Measurements from ENCODE around the gene CCDC43. TPM values are rescaled to one million over a fixed set of nuclear protein-coding genes. Genes with fewer than 3 reads are reported as not detected.

CCDC43 gene
- total and polyA plus RNA-seq, 9 of the 15 experiments (the other 6 are each of a cell fraction or from before 2014, with no cell fraction given): 11.7 to 42.3 (median 25.9) TPM

- peak; percentile 100 for TF ChIP-seq ZNF407 (IDR thresholded peaks at IDR 0.05; ENCODE audit: low read depth)
- TF ChIP-seq XRCC5 (IDR thresholded peaks at IDR 0.05; ENCODE audit: low read depth, low read length): peak; percentile 65; the same call in 1 of the 2 replicates
- TF ChIP-seq ATF7 (IDR thresholded peaks at IDR 0.05): peak; percentile 75; the same call in 1 of the 2 replicates
- no peak for TF ChIP-seq ATF1 (CRISPR knock-in tag; IDR thresholded peaks at IDR 0.05)
- TF ChIP-seq ATF1 (tag; IDR thresholded peaks at IDR 0.05): peak; percentile 88
- no peak for TF ChIP-seq ZBED1 (IDR thresholded peaks at IDR 0.05)
- peak in 1 of 2 experiments; percentile 99; a peak in 2 of 4 replicates for TF ChIP-seq MCM7 (IDR thresholded peaks at IDR 0.05)
- peak; percentile 55 for TF ChIP-seq TAF7 (tag; IDR thresholded peaks at IDR 0.05)
- TF ChIP-seq CBFA2T3 (IDR thresholded peaks at IDR 0.05): no peak
- TF ChIP-seq MBD2 (IDR thresholded peaks at IDR 0.05; ENCODE audit: borderline replicate concordance, low read depth): 0 out of 2 replicates have a peak, but pooled peaks have one; percentile 56
- 0 out of 2 replicates have a peak, but pooled peaks have one; percentile 1 for TF ChIP-seq NFATC3 (IDR thresholded peaks at IDR 0.05)
- TF ChIP-seq TOE1 (IDR thresholded peaks at IDR 0.05; ENCODE audit: borderline replicate concordance): peak; percentile 91; the same call in 1 of the 2 replicates
- 0 out of 2 replicates have a peak, but pooled peaks have one; percentile 24 for TF ChIP-seq TOE1 (CRISPR knock-in tag; IDR thresholded peaks at IDR 0.05; ENCODE audit: borderline replicate concordance, low read depth)
- peak; percentile 82; the same call in 1 of the 2 replicates for TF ChIP-seq PHF8 (IDR thresholded peaks at IDR 0.05; ENCODE audit: borderline replicate concordance, low read length)
- TF ChIP-seq NR2C2 (CRISPR knock-in tag; IDR thresholded peaks at IDR 0.05): no peak
- peak; percentile 72 for TF ChIP-seq NR2C2 (tag; IDR thresholded peaks at IDR 0.05)
- no peak for TF ChIP-seq CBFB (CRISPR knock-in tag; IDR thresholded peaks at IDR 0.05)
- TF ChIP-seq, protein P1, sequence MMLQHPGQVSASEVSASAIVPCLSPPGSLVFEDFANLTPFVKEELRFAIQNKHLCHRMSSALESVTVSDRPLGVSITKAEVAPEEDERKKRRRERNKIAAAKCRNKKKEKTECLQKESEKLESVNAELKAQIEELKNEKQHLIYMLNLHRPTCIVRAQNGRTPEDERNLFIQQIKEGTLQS (IDR thresholded peaks at IDR 0.05): no peak
- TF ChIP-seq, protein P1 (CRISPR knock-in tag; conservative IDR thresholded peaks at IDR 0.05): peak; percentile 55; the same call in 1 of the 2 replicates
- peak; percentile 61; the same call in 1 of the 2 replicates for TF ChIP-seq POLR2G (IDR thresholded peaks at IDR 0.05; ENCODE audit: low read depth, low read length)
Measured at GRCh38 chr17:44708401-44709263, 19.1 kb upstream of the CCDC43 start, which contains the start of gene DBF4B (continued).
